A549 (cell line): ENCODE data around the gene EXOC7. TPM values are rescaled to one million over a fixed set of nuclear protein-coding genes. Genes with fewer than 3 reads are reported as not detected.

Source experiments
- ATAC-seq, 2 experiments: fragments of 200-7000 bp in 1 of 2; fragments of >200 bp in 1 of 2; cut with Nextera tagmentation in 1 of 2; cut with Tn5 transposase in 1 of 2; 3 replicates each; pipeline versions ENCODE4 v1.8.0 to v1.9.1; 2018 to 2020; ENCODE audit warnings: mild to moderate bottlenecking in 1 of 2, moderate library complexity in 1 of 2
- CTCF ChIA-PET: fragments of 300-600 bp; sonication (Branson Sonifier 250); formaldehyde crosslinking; extraction: SDS; loops from one replicate; lab custom pipeline; 2021; ENCODE audit warnings: antibody characterized with exemption, inconsistent platforms; lab: Yijun Ruan, JAX
- POLR2A ChIA-PET: fragments of 350-600 bp; formaldehyde crosslinking; extraction: SDS; loops from one replicate; lab custom pipeline; 2021; ENCODE audit warnings: antibody characterized with exemption, inconsistent platforms; lab: Yijun Ruan, JAX
- DNase-seq, 2 experiments: peaks; one replicate each; pipeline versions ENCODE4 v3.0.0 to v3.0.0-alpha.2; 2011 to 2016; ENCODE audit warnings: low read depth in 1 of 2, low spot score in 1 of 2
- FAIRE-seq: peaks from 2 replicates; lab custom pipeline; 2011; peaks lifted over from hg19 to GRCh38; lab: Jason Lieb, UNC
- H3K27ac ChIP-seq, 2 experiments: fragments of >200 bp; sonication (Bioruptor Twin); formaldehyde crosslinking; 3 replicates each; pipeline ENCODE4 v1.5.1; 2016 to 2017
- H3K4me1 ChIP-seq: fragments of >200 bp; sonication (Bioruptor Twin); formaldehyde crosslinking; 3 replicates; pipeline ENCODE4 v1.6.1; 2016
- H3K4me2 ChIP-seq: fragments of >200 bp; sonication (Bioruptor Twin); formaldehyde crosslinking; 3 replicates; pipeline ENCODE4 v1.6.1; 2016
- H3K4me3 ChIP-seq: fragments of >200 bp; sonication (Bioruptor Twin); formaldehyde crosslinking; 3 replicates; pipeline ENCODE4 v1.5.1; 2016
- H3K9me3 ChIP-seq: fragments of >200 bp; sonication (Bioruptor Twin); formaldehyde crosslinking; 3 replicates; pipeline ENCODE4 v1.6.1; 2016
- BCL3 ChIP-seq: fragments of >200 bp; sonication (Bioruptor Twin); formaldehyde crosslinking; IDR thresholded peaks from 3 replicates; pipeline ENCODE4 v1.6.1; 2016
- BHLHE40 ChIP-seq: IDR thresholded peaks from 2 replicates; pipeline ENCODE4 v1.6.1; 2012; ENCODE audit warnings: low read depth, low read length, inconsistent platforms
- CBX2 ChIP-seq: fragments of 200-600 bp; sonication (generic); IDR thresholded peaks from 2 replicates; pipeline ENCODE4 v1.6.1; 2016; ENCODE audit warnings: low read depth, mild to moderate bottlenecking, borderline replicate concordance
- CHD2 ChIP-seq: fragments of 150-350 bp; IDR thresholded peaks from 2 replicates; pipeline ENCODE4 v1.6.1; 2014; ENCODE audit warnings: low read length; ENCODE audit not compliant: partially characterized antibody
- CTCF ChIP-seq: fragments of >200 bp; sonication (Bioruptor Twin); formaldehyde crosslinking; IDR thresholded peaks from 3 replicates; pipeline ENCODE4 v1.5.1; 2016
- E2F6 ChIP-seq: IDR thresholded peaks from 2 replicates; pipeline ENCODE4 v1.6.1; 2012; ENCODE audit warnings: low read depth, borderline replicate concordance
- EHMT2 ChIP-seq: fragments of 200-600 bp; sonication (generic); IDR thresholded peaks from 2 replicates; pipeline ENCODE4 v1.6.1; 2016; ENCODE audit warnings: antibody characterized with exemption, low read depth, mild to moderate bottlenecking, moderate library complexity
- FOSL2 ChIP-seq, 2 experiments: fragments of 450-650 bp in 1 of 2; fragments of >200 bp in 1 of 2; sonication (Bioruptor Twin) in 1 of 2; formaldehyde crosslinking; IDR thresholded peaks; 2 replicates each; pipeline versions ENCODE4 v1.5.0 to v1.6.1; 2016 to 2020; ENCODE audit warnings: mild to moderate bottlenecking in 1 of 2, moderate library complexity in 1 of 2
- FOXS1 ChIP-seq: fragments of 250-450 bp; sonication (Bioruptor Pico); IDR thresholded peaks from 2 replicates; pipeline ENCODE4 v1.5.0; 2020; ENCODE audit warnings: mild to moderate bottlenecking, moderate library complexity
- GATA3 ChIP-seq: IDR thresholded peaks from 2 replicates; pipeline ENCODE4 v1.6.1; 2012; ENCODE audit warnings: borderline replicate concordance
- HDAC2 ChIP-seq: fragments of 200-600 bp; sonication (generic); IDR thresholded peaks from 2 replicates; pipeline ENCODE4 v1.6.1; 2016
- HES2 ChIP-seq: fragments of >200 bp; sonication (Bioruptor Twin); formaldehyde crosslinking; IDR thresholded peaks from 2 replicates; pipeline ENCODE4 v1.6.1; 2016
- HEYL ChIP-seq: fragments of 250-450 bp; sonication (Bioruptor Pico); IDR thresholded peaks from 2 replicates; pipeline ENCODE4 v1.8.0; 2021; ENCODE audit warnings: mild to moderate bottlenecking, moderate library complexity
- HOXA7 ChIP-seq: fragments of 250-450 bp; sonication (Bioruptor Pico); IDR thresholded peaks from 2 replicates; pipeline ENCODE4 v1.5.0; 2020; ENCODE audit warnings: mild to moderate bottlenecking, moderate library complexity
- MAX ChIP-seq: IDR thresholded peaks from 2 replicates; pipeline ENCODE4 v1.6.1; 2012
- MYC ChIP-seq: IDR thresholded peaks from 2 replicates; pipeline ENCODE4 v1.6.1; 2012; ENCODE audit warnings: mild to moderate bottlenecking, inconsistent platforms, low read length, improper control_type of control experiment, borderline replicate concordance
- NR3C1 ChIP-seq: fragments of >200 bp; sonication (Bioruptor Twin); formaldehyde crosslinking; IDR thresholded peaks from 3 replicates; pipeline ENCODE4 v1.6.1; 2017
- POLR2A ChIP-seq: IDR thresholded peaks from 2 replicates; pipeline ENCODE4 v1.6.1; 2012; ENCODE audit warnings: mild to moderate bottlenecking, low read length
- REST ChIP-seq: fragments of 200-600 bp; sonication (generic); IDR thresholded peaks from 2 replicates; pipeline ENCODE4 v1.6.1; 2016; ENCODE audit warnings: antibody characterized with exemption, mild to moderate bottlenecking, moderate library complexity
- TP53 ChIP-seq: fragments of 250-450 bp; sonication (Bioruptor Pico); IDR thresholded peaks from 2 replicates; pipeline ENCODE4 v1.5.0; 2021; ENCODE audit warnings: mild to moderate bottlenecking, moderate library complexity
- WGBS: methylation state at CpG from one replicate; pipeline ENCODE4 v1.1.6; 2017; ENCODE audit errors: missing lambda C conversion rate; 5-methylcytosine and 5-hydroxymethylcytosine counted together
- polyA plus RNA-seq, 4 experiments: library from polyadenylated mRNA; depleted of rRNA in 3 of 4; stranded (reverse); fragments of >200 nt; fragmentation: RNase III in 1 of 4; extraction: RNeasy Plus Mini Kit Qiagen cat#74134 plus additional on column Dnase treatment in 1 of 4; gene quantifications; 2 replicates in 3 of 4; 3 replicates in 1 of 4; pipeline ENCODE4 v1.2.3, GENCODE V29; 2011 to 2017

Gene EXOC7
- polyA plus RNA-seq, 2 of the 4 experiments (the other 2 are of a cell fraction) = 64.5 to 72.3 TPM

GRCh38 chr17:76142039-76142584 is 38.5 kb upstream of the EXOC7 start (continued):
- TF ChIP-seq BCL3 = no peak

GRCh38 chr17:76141212-76142038 is 37.8 kb upstream of the EXOC7 start, which contains the start of gene FOXJ1:
Gene FOXJ1 (minus strand): TSS chr17:76141245. CDS start chr17:76140395, 850 bp downstream.
- no peaks in the 10 kb centered on the region for H3K9me3 ChIP-seq

More at GRCh38 chr17:76141212-76142038, 37.8 kb upstream of the EXOC7 start, which contains the start of gene FOXJ1:
- TF ChIP-seq NR3C1 (no peak), REST (no peak), HES2 (no peak), FOSL2 (IDR thresholded peaks at IDR 0.05) (no peak), FOSL2 (CRISPR knock-in tag; IDR thresholded peaks at IDR 0.05) (no peak), E2F6 (peak; percentile 88; the same call in 1 of the 2 replicates), HEYL (no peak), BHLHE40 (no peak), GATA3 (no peak), TP53 (CRISPR knock-in tag) (peak; percentile 34; the same call in 1 of the 2 replicates), CBX2 (no peak), EHMT2 (no peak), CHD2 (no peak), FOXS1 (CRISPR knock-in tag) (no peak), POLR2A (no peak), MYC (no peak), HOXA7 (CRISPR knock-in tag) (no peak), MAX (peak; percentile 61; the same call in 1 of the 2 replicates), HDAC2 (no peak), CTCF (no peak)
- WGBS = 22% methylated on average over 48 of the region's 59 CpGs
- Histone ChIP-seq H3K4me3 (peak within 1 kb of the TSS; percentile 47), H3K27ac (peak within 1 kb of the TSS in 1 of 2 experiments; percentile 73; a peak in 4 of 6 replicates), H3K4me1 (peaks cover 35% of the 10 kb centered on the region), H3K4me2 (peak within 1 kb of the TSS; percentile 98)
- no peak for FAIRE-seq
- peak; percentile 91 to 99 for DNase-seq
- peak; percentile 77 to 92 for ATAC-seq
- CTCF ChIA-PET = interaction anchor here (0.6 to 21.1 kb wide), 12 partner anchors 10 to 381 kb away, joined by 3 to 206 read pairs (median 4); no protein-coding TSS in a partner anchor
- POLR2A ChIA-PET = interaction anchor here (0.6 to 0.7 kb wide), 2 partner anchors 137 to 237 kb away, joined by 3 to 4 read pairs; partner anchors contain the start of gene MRPL38
